Measurements from ENCODE around the gene NUP85. TPM values are rescaled to one million over a fixed set of nuclear protein-coding genes. Genes with fewer than 3 reads are reported as not detected.

The NUP85 gene
- polyA plus RNA-seq, 1 donor from 2014 or later: 84.1 TPM

DNA sequence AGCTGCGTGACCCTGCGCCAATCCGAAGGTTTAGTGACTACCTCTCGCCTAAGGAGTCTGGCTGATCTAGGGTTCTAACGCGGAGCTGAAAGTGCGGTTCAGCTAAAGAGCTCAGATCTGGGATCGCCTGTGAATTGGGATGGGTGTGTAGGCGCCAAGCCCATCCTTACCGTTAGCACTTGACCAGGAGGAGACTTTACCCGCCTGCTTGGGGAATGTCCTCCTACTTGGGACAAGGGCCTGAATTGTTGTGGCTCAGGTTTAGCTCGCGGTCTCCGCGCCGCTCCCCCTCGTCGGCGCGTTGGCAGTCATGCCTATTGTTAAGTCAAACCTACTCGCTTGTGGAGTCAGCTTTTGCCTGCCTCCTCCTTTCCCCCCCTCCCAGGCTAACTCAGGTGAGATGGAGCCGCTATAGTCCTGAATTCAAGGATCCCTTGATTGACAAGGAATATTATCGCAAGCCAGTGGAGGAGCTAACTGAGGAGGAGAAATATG, 56.7 kb downstream of the NUP85 start:
- no peaks in the 10 kb centered on the region for H3K27me3 ChIP-seq (ENCODE audit: insufficient read depth, low read depth, low read length)
- H4K20me1 ChIP-seq (ENCODE audit: insufficient read depth): no peaks in the 10 kb centered on the region
- peak overlapping the region; percentile 79 for H3K4me2 ChIP-seq (ENCODE audit: low read length)
- H3K9me2 ChIP-seq (ENCODE audit: insufficient read depth, low read length): no peaks in the 10 kb centered on the region
- H3K36me3 ChIP-seq (ENCODE audit: insufficient read depth, low read length): no peaks in the 10 kb centered on the region
- H2AFZ ChIP-seq (ENCODE audit: low read depth, low read length): peak overlapping the region; percentile 93
- peak; percentile 8 for TF ChIP-seq MXI1 (conservative IDR thresholded peaks at IDR 0.05; ENCODE audit: poor library complexity, severe bottlenecking)
- no peak for TF ChIP-seq EP300 (conservative IDR thresholded peaks at IDR 0.05; ENCODE audit: poor library complexity, severe bottlenecking)
- TF ChIP-seq REST (IDR thresholded peaks at IDR 0.05; ENCODE audit: borderline replicate concordance): no peak
- no peak for TF ChIP-seq SMC3 (conservative IDR thresholded peaks at IDR 0.05; ENCODE audit: poor library complexity)
- peak; percentile 6 for TF ChIP-seq TAF1 (IDR thresholded peaks at IDR 0.05; ENCODE audit: low read depth)
- no peak for TF ChIP-seq RAD21 (conservative IDR thresholded peaks at IDR 0.05)
- no peak for TF ChIP-seq CTCF (IDR thresholded peaks at IDR 0.05; ENCODE audit: poor library complexity, severe bottlenecking)
- peak overlapping the region; percentile 100 for H3K4me3 ChIP-seq (ENCODE audit: low read length)
- H3K27ac ChIP-seq (ENCODE audit: low read length): peak overlapping the region; percentile 97
- H3K9ac ChIP-seq (ENCODE audit: low read length): peak overlapping the region; percentile 94
- H3K79me2 ChIP-seq (replicated peaks; ENCODE audit: insufficient read depth, low read length): peaks cover 31% of the 10 kb centered on the region
- H3F3A ChIP-seq (ENCODE audit: insufficient read depth, low read length, poor library complexity, severe bottlenecking): no peaks in the 10 kb centered on the region
- no peaks in the 10 kb centered on the region for H3K9me3 ChIP-seq (ENCODE audit: low read length)

- H4K20me1 ChIP-seq (ENCODE audit: insufficient read depth): no peaks in the 10 kb centered on the region
- no peak overlapping the region for H3K27ac ChIP-seq (ENCODE audit: low read length)
- no peaks in the 10 kb centered on the region for H3K36me3 ChIP-seq (ENCODE audit: insufficient read depth, low read length)
- peak overlapping the region; percentile 100 for H3K4me3 ChIP-seq (ENCODE audit: low read length)
- peak overlapping the region; percentile 79 for H3K4me2 ChIP-seq (ENCODE audit: low read length)
- no peaks in the 10 kb centered on the region for H3K9me2 ChIP-seq (ENCODE audit: insufficient read depth, low read length)
- no peaks in the 10 kb centered on the region for H3K27me3 ChIP-seq (ENCODE audit: insufficient read depth, low read depth, low read length)
- peaks cover 31% of the 10 kb centered on the region for H3K79me2 ChIP-seq (replicated peaks; ENCODE audit: insufficient read depth, low read length)
- H3K9me3 ChIP-seq (ENCODE audit: low read length): no peaks in the 10 kb centered on the region
- H2AFZ ChIP-seq (ENCODE audit: low read depth, low read length): no peak overlapping the region
- peak overlapping the region; percentile 94 for H3K9ac ChIP-seq (ENCODE audit: low read length)
- no peaks in the 10 kb centered on the region for H3F3A ChIP-seq (ENCODE audit: insufficient read depth, low read length, poor library complexity, severe bottlenecking)
- no peak for TF ChIP-seq EZH2 (IDR thresholded peaks at IDR 0.05; ENCODE audit: borderline replicate concordance, insufficient read depth, low read length, poor library complexity, severe bottlenecking)
- no peak for TF ChIP-seq CTCF (IDR thresholded peaks at IDR 0.05; ENCODE audit: poor library complexity, severe bottlenecking)
- no peak for TF ChIP-seq SMC3 (conservative IDR thresholded peaks at IDR 0.05; ENCODE audit: poor library complexity)
- no peak for TF ChIP-seq RAD21 (conservative IDR thresholded peaks at IDR 0.05)
- no peak for TF ChIP-seq EP300 (conservative IDR thresholded peaks at IDR 0.05; ENCODE audit: poor library complexity, severe bottlenecking)
- no peak for TF ChIP-seq REST (IDR thresholded peaks at IDR 0.05; ENCODE audit: borderline replicate concordance)
- TF ChIP-seq MXI1 (conservative IDR thresholded peaks at IDR 0.05; ENCODE audit: poor library complexity, severe bottlenecking): no peak
- no peak for TF ChIP-seq POLR2AphosphoS5 (IDR thresholded peaks at IDR 0.05)
- no peak for TF ChIP-seq TAF1 (IDR thresholded peaks at IDR 0.05; ENCODE audit: low read depth)
Observed at GRCh38 chr17:75263055-75263454, 57.6 kb downstream of the NUP85 start.
